Left ventricle myocardium superior (tissue), 1 donor: ENCODE results near the gene FGF13. TPM values are rescaled to one million over a fixed set of nuclear protein-coding genes. Genes with fewer than 3 reads are reported as not detected.

Experiments
- ATAC-seq: fragments of 200-7000 bp; cut with Tn5 transposase; one replicate; pipeline ENCODE4 v1.9.1; 2020; ENCODE audit warnings: mild to moderate bottlenecking, moderate library complexity
- DNase-seq: peaks from one replicate; pipeline ENCODE4 v3.0.0-alpha.2; 2020
- intact Hi-C: fragments of 100-400 bp; cut with micrococcal nuclease; formaldehyde crosslinking; loops from one replicate; pipeline ENCODE4 v1.11.0; 2022
- long read RNA-seq: library from polyadenylated mRNA; unstranded; transcript quantifications from one replicate; pipeline ENCODE4 v2.0.0, GENCODE V29; 2021
- total RNA-seq: library from RNA; stranded (reverse); fragmentation: NEBNext Ultra II Directional; extraction: Animal tissue kit (Norgen Biotek cat#: 25700); gene quantifications from one replicate; pipeline ENCODE4 v1.2.1, GENCODE V29; 2021
- donor health status: DM: no; HTN: yes; CAD: no; lungs with severe emphysema.

FGF13 gene
- total RNA-seq = 0.59 TPM
- long read RNA-seq = 0 reads

GRCh38 chrX:138711399-138712347 is at the start of gene FGF13:
Gene FGF13 (minus strand): TSS chrX:138711717. CDS start chrX:138711003, 714 bp downstream.
- DNase-seq (peak; percentile 28), ATAC-seq (peak; percentile 67)
- intact Hi-C loops = no loop called here

- DNase-seq = no peak
- intact Hi-C loops = no loop called here
- no peak for ATAC-seq
Measured at GRCh38 chrX:138759217-138759943, 47.9 kb upstream of the FGF13 start.

GRCh38 chrX:138756234-138756633 is 44.7 kb upstream of the FGF13 start:
- ATAC-seq (peak; percentile 73), DNase-seq (peak; percentile 37)

GRCh38 chrX:138754861-138755260 is 43.3 kb upstream of the FGF13 start:
- ATAC-seq (no peak), DNase-seq (no peak)
- intact Hi-C loops = no loop called here

More at GRCh38 chrX:138756234-138756633, 44.7 kb upstream of the FGF13 start:
- intact Hi-C loops = no loop called here

GRCh38 chrX:138748480-138748879 is 37.0 kb upstream of the FGF13 start:
- ATAC-seq (no peak), DNase-seq (no peak)
- intact Hi-C loops = no loop called here

GRCh38 chrX:138745196-138745595 is 33.7 kb upstream of the FGF13 start:
- intact Hi-C loops = no loop called here
- no peak for DNase-seq

GRCh38 chrX:138742217-138742616 is 30.7 kb upstream of the FGF13 start:
- ATAC-seq (no peak), DNase-seq (no peak)
- intact Hi-C loops = no loop called here

More at GRCh38 chrX:138745196-138745595, 33.7 kb upstream of the FGF13 start:
- ATAC-seq = peak; percentile 18

GRCh38 chrX:138740341-138740740 is 28.8 kb upstream of the FGF13 start:
- no peak for DNase-seq
- intact Hi-C loops = no loop called here
- no peak for ATAC-seq

GRCh38 chrX:138723301-138723700 is 11.8 kb upstream of the FGF13 start:
- intact Hi-C loops = no loop called here
- no peak for DNase-seq
- ATAC-seq = no peak

GRCh38 chrX:138719396-138719795 is 7.9 kb upstream of the FGF13 start:
- ATAC-seq (no peak), DNase-seq (no peak)
- intact Hi-C loops = no loop called here

GRCh38 chrX:138718941-138719340 is 7.4 kb upstream of the FGF13 start:
- no peak for ATAC-seq
- intact Hi-C loops = no loop called here

GRCh38 chrX:138710866-138711341 is 613 bp downstream of the FGF13 start:
- ATAC-seq (no peak), DNase-seq (peak; percentile 22)
- intact Hi-C loops = no loop called here

More at GRCh38 chrX:138718941-138719340, 7.4 kb upstream of the FGF13 start:
- no peak for DNase-seq

GRCh38 chrX:138709886-138710791 is 1.4 kb downstream of the FGF13 start:
- intact Hi-C loops = no loop called here
- no peak for ATAC-seq
- DNase-seq = peak; percentile 16

- ATAC-seq (no peak), DNase-seq (no peak)
- intact Hi-C loops = no loop called here
Measured at GRCh38 chrX:138708268-138708667, 3.2 kb downstream of the FGF13 start.

GRCh38 chrX:138704596-138704995 is 6.9 kb downstream of the FGF13 start:
- ATAC-seq = no peak
- intact Hi-C loops = no loop called here
- no peak for DNase-seq

GRCh38 chrX:138704101-138704500 is 7.4 kb downstream of the FGF13 start:
- no peak for DNase-seq
- no peak for ATAC-seq
- intact Hi-C loops = no loop called here

- DNase-seq (no peak), ATAC-seq (no peak)
- intact Hi-C loops = no loop called here
Measured at GRCh38 chrX:138692591-138692990, 18.9 kb downstream of the FGF13 start.

- no peak for ATAC-seq
- DNase-seq = no peak
- intact Hi-C loops = no loop called here
Measured at GRCh38 chrX:138691186-138691585, 20.3 kb downstream of the FGF13 start.

- DNase-seq = no peak
- intact Hi-C loops = no loop called here
Measured at GRCh38 chrX:138690591-138690990, 20.9 kb downstream of the FGF13 start.

More at GRCh38 chrX:138690591-138690990, 20.9 kb downstream of the FGF13 start:
- ATAC-seq = no peak
